Measurements from ENCODE around the gene SGCD. TPM values are rescaled to one million over a fixed set of nuclear protein-coding genes. Genes with fewer than 3 reads are reported as not detected.

Gene SGCD
- total RNA-seq, 2 experiments from 2014 or later, result not detected

DNA sequence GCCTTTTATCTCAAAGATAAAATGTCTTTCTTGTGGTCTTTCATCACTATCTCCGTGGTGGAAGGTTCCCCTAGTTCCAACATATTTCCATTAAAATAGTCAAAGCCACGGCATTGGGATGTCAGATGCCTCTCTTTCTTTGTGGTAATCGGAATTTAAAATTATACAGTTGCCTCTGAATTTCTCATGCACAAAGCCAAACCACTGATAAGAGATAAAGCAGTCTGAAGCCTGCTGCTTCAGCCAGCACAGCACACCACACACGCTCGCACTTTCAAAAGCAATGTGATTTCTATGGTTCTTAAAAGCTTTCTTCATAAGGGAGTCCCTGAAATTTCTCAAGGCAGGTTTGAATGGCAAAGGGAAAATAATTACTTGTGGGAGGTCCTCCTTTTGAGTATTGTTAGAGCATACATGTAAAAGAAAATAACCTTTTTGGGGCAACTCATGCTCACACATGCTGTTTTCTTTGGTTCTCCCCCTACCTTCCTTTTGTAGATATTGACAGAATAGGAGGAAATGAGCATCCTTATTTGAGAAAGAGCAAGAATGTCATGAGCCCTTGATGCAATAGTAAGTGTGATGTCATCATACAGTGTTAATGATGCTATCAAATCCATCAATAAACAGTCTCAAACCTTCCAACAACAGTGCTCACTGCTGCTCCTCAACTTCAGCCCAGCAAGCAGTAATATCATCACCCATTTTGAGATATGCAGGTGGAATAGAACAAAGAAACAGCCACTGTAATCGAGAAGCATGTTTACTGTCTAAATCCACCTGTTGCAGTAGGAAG, 437.4 kb downstream of the SGCD start:
- no peak overlapping the region for H2AFZ ChIP-seq (ENCODE audit: low read length)
- no peak for DNase-seq (ENCODE audit: low spot score)
- intact Hi-C loops (cut with micrococcal nuclease; ENCODE audit: unreplicated experiment), result no loop called here
- no peak for TF ChIP-seq EZH2phosphoT487 (IDR thresholded peaks at IDR 0.05; ENCODE audit: borderline replicate concordance, low read depth, low read length)
- TF ChIP-seq, protein P1, sequence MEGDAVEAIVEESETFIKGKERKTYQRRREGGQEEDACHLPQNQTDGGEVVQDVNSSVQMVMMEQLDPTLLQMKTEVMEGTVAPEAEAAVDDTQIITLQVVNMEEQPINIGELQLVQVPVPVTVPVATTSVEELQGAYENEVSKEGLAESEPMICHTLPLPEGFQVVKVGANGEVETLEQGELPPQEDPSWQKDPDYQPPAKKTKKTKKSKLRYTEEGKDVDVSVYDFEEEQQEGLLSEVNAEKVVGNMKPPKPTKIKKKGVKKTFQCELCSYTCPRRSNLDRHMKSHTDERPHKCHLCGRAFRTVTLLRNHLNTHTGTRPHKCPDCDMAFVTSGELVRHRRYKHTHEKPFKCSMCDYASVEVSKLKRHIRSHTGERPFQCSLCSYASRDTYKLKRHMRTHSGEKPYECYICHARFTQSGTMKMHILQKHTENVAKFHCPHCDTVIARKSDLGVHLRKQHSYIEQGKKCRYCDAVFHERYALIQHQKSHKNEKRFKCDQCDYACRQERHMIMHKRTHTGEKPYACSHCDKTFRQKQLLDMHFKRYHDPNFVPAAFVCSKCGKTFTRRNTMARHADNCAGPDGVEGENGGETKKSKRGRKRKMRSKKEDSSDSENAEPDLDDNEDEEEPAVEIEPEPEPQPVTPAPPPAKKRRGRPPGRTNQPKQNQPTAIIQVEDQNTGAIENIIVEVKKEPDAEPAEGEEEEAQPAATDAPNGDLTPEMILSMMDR (conservative IDR thresholded peaks at IDR 0.05; ENCODE audit: low read length), result no peak
- H3K4me1 ChIP-seq (ENCODE audit: insufficient read depth, low read length, poor library complexity, severe bottlenecking), result peaks cover 5% of the 10 kb centered on the region
- no peaks in the 10 kb centered on the region for H4K20me1 ChIP-seq (ENCODE audit: insufficient read depth, low read length)
- no peaks in the 10 kb centered on the region for H3K9me2 ChIP-seq (ENCODE audit: insufficient read depth, low read length)
- H3K4me2 ChIP-seq (ENCODE audit: low read length), result no peak overlapping the region
- no peak overlapping the region for H3K4me3 ChIP-seq (ENCODE audit: low read depth, low read length, poor library complexity, severe bottlenecking)
- H3K36me3 ChIP-seq (ENCODE audit: insufficient read depth, low read length), result no peaks in the 10 kb centered on the region
- no peaks in the 10 kb centered on the region for H3K9me3 ChIP-seq (ENCODE audit: low read length)
- CTCF ChIA-PET (ENCODE audit: unreplicated experiment), result no interaction called here
- no peaks in the 10 kb centered on the region for H3K79me2 ChIP-seq (ENCODE audit: insufficient read depth, low read depth, low read length)
- H3K27ac ChIP-seq (ENCODE audit: low read depth, low read length, poor library complexity, severe bottlenecking), result no peak overlapping the region
- POLR2A ChIA-PET, result interaction anchor here (0.5 to 0.7 kb wide), 3 partner anchors 36 to 81 kb away, joined by 3 to 4 read pairs (median 3); no protein-coding TSS in a partner anchor
- no TSS peak for BruUV-seq (replicated peaks)

DNA sequence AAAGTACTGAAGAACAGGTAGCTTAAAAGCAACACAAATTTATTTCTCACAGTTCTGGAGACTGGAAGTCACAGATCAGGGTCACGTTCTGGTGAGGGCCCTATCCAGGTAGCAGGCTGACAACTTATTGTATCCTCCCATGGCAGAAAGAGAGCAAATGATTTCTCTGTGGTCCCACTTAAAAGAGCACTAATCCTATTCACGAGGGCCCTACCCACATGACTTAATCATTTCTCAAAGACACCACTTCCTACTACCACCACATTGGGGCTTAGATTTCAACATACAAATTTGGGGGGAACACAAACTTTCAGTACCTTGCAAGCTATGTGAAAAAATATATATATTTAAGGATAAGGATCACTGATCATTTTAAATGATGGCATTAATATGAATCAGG, 447.3 kb downstream of the SGCD start:
- H3K4me3 ChIP-seq (ENCODE audit: low read depth, low read length, poor library complexity, severe bottlenecking), result no peak overlapping the region
- intact Hi-C loops (cut with micrococcal nuclease; ENCODE audit: unreplicated experiment), result no loop called here
- H3K27ac ChIP-seq (ENCODE audit: low read depth, low read length, poor library complexity, severe bottlenecking), result no peak overlapping the region
- H3K4me2 ChIP-seq (ENCODE audit: low read length), result no peak overlapping the region
- H3K9me3 ChIP-seq (ENCODE audit: low read length), result no peaks in the 10 kb centered on the region
- no TSS peak for BruUV-seq (replicated peaks)
- H3K9me2 ChIP-seq (ENCODE audit: insufficient read depth, low read length), result no peaks in the 10 kb centered on the region; the same call in 1 of the 2 replicates
- H4K20me1 ChIP-seq (ENCODE audit: insufficient read depth, low read length), result no peaks in the 10 kb centered on the region
- ChIA-PET CTCF (ENCODE audit: unreplicated experiment) (no interaction called here), POLR2A (interaction anchor here (1.2 to 1.6 kb wide), 2 partner anchors 9 to 253 kb away, joined by 3 read pairs; no protein-coding TSS in a partner anchor)
- H3K36me3 ChIP-seq (ENCODE audit: insufficient read depth, low read length), result no peaks in the 10 kb centered on the region; the same call in 1 of the 2 replicates
- TF ChIP-seq, protein P1 (conservative IDR thresholded peaks at IDR 0.05; ENCODE audit: low read length), result no peak
- no peak for TF ChIP-seq EZH2phosphoT487 (IDR thresholded peaks at IDR 0.05; ENCODE audit: borderline replicate concordance, low read depth, low read length)
- no peak for DNase-seq (ENCODE audit: low spot score)
- no peaks in the 10 kb centered on the region for H3K4me1 ChIP-seq (ENCODE audit: insufficient read depth, low read length, poor library complexity, severe bottlenecking)
- no peaks in the 10 kb centered on the region for H3K79me2 ChIP-seq (ENCODE audit: insufficient read depth, low read depth, low read length)
- H2AFZ ChIP-seq (ENCODE audit: low read length), result no peak overlapping the region

DNA sequence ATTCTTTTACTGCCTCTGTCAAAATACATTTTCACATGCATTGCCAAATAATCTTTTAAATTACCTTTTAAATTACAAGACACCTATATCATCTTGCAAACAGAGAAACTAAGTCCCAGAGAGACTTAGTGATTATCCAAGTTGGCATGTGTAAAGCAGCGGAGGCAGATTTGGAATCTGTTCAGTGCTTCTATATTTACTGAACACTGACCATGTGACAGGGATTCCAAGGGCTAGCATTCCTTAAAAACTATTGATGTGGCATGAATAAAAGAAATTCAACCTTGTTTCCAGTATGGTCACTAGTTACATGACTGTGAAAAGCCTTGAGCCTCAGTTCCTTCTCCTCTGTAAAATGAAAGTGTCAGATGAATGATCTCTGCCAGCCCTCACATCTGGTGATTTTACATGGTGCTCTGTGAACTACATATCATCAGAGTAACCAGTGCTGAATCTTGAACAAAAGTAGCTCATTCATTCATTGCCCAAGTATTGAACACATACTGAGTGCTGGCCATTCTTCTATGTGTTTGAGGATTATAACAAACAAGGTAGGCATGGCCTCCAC, 451.3 kb downstream of the SGCD start:
- Histone ChIP-seq H3K4me1 (ENCODE audit: insufficient read depth, low read length, poor library complexity, severe bottlenecking) (no peaks in the 10 kb centered on the region), H2AFZ (ENCODE audit: low read length) (no peak overlapping the region), H3K27ac (ENCODE audit: low read depth, low read length, poor library complexity, severe bottlenecking) (no peak overlapping the region), H4K20me1 (ENCODE audit: insufficient read depth, low read length) (no peaks in the 10 kb centered on the region), H3K9me2 (ENCODE audit: insufficient read depth, low read length) (no peaks in the 10 kb centered on the region), H3K36me3 (ENCODE audit: insufficient read depth, low read length) (peaks cover 8% of the 10 kb centered on the region; the same call in 1 of the 2 replicates), H3K9me3 (ENCODE audit: low read length) (no peaks in the 10 kb centered on the region), H3K4me3 (ENCODE audit: low read depth, low read length, poor library complexity, severe bottlenecking) (no peak overlapping the region), H3K4me2 (ENCODE audit: low read length) (no peak overlapping the region), H3K79me2 (ENCODE audit: insufficient read depth, low read depth, low read length) (no peaks in the 10 kb centered on the region)
- ChIA-PET POLR2A (interaction anchor here (0.6 to 1.6 kb wide), 3 partner anchors 12 to 188 kb away, joined by 3 to 6 read pairs (median 3); no protein-coding TSS in a partner anchor), CTCF (ENCODE audit: unreplicated experiment) (no interaction called here)
- no TSS peak for BruUV-seq (replicated peaks)
- TF ChIP-seq, protein P1 (conservative IDR thresholded peaks at IDR 0.05; ENCODE audit: low read length), result no peak
- no peak for TF ChIP-seq EZH2phosphoT487 (IDR thresholded peaks at IDR 0.05; ENCODE audit: borderline replicate concordance, low read depth, low read length)
- DNase-seq (ENCODE audit: low spot score), result no peak
- intact Hi-C loops (cut with micrococcal nuclease; ENCODE audit: unreplicated experiment), result no loop called here

Measured in OCI-LY7 (cell line).